GM23338 (cell line): Measurements from ENCODE around the gene KCNQ5.

Experiments used
- EZH2 ChIP-seq: fragments of 200-600 bp; sonication (generic); IDR thresholded peaks from one replicate; pipeline ENCODE4 v1.8.0; 2017; ENCODE audit warnings: antibody characterized with exemption, mild to moderate bottlenecking, low read depth; ENCODE audit not compliant: unreplicated experiment
- TF ChIP-seq, protein P1 (sequence below), 2 experiments: fragments of 200-600 bp in 1 of 2; sonication (generic) in 1 of 2; conservative IDR thresholded peaks; 2 replicates each; pipeline versions ENCODE4 v1.5.1 to v1.6.1; 2016 to 2017; ENCODE audit warnings: antibody characterized with exemption in 2 of 2, low read depth in 2 of 2, mild to moderate bottlenecking in 2 of 2, moderate library complexity in 1 of 2

DNA sequence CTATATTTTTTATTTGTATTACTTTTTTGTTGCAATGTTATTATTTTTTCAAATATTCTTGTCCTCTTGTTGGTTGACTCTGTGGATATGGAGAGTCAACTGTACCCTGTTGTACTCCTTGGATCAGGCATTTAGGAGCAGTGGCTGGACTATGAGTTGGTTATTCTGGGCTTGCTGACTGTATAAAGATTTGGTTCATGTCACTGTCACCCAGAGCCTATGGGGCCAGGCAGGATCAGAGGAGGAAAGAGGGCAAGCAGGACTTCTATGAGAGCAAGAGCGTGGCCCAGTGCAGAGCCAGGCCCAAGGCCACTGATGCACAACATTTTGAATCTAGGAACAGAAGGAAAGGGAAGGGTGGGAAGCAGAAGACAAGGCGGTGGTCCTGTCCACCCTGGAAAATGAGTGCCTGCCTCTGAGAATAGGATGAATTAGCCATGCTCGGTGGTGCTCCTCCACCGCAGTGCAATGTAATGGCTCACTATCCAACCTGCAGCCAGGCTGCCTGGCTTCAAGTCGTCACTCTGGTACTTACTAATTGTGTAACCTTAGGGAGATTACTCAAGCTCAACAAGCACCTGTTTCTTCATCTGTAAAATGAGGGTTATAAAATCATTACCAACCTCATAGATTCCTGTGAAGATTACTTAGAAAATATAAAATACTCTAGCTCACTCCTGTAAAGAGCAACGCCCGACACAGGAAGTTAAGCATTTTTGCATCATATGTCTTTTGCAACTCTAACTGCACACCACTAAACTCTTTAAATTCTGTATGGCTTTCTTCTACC, 192.1 kb downstream of the KCNQ5 start:
- TF ChIP-seq, protein P1, sequence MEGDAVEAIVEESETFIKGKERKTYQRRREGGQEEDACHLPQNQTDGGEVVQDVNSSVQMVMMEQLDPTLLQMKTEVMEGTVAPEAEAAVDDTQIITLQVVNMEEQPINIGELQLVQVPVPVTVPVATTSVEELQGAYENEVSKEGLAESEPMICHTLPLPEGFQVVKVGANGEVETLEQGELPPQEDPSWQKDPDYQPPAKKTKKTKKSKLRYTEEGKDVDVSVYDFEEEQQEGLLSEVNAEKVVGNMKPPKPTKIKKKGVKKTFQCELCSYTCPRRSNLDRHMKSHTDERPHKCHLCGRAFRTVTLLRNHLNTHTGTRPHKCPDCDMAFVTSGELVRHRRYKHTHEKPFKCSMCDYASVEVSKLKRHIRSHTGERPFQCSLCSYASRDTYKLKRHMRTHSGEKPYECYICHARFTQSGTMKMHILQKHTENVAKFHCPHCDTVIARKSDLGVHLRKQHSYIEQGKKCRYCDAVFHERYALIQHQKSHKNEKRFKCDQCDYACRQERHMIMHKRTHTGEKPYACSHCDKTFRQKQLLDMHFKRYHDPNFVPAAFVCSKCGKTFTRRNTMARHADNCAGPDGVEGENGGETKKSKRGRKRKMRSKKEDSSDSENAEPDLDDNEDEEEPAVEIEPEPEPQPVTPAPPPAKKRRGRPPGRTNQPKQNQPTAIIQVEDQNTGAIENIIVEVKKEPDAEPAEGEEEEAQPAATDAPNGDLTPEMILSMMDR (conservative IDR thresholded peaks at IDR 0.05; ENCODE audit: low read depth in 2 of 2), result no peak
- no peak for TF ChIP-seq EZH2
